ENCODE measurements around the gene PCTP.

PCTP gene

DNA sequence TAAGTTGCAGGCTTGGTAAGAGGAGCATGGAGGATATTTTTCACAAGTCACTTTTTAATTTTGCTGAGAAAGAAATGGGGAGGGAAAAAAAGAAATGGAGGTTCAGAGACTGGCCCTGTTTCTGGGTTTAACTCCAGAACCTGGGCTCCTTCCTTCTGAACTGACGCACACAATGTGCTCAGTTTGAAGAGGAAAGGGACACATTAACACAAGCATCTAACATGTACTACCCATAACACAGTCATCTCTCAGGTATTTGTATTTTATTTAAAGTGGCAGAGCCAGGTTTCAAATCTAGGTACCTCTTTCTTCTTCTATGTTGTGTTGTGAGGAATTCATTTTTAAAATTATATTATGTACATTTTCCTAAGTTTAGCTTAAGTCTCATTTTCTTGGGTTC lies 22.9 kb upstream of the PCTP start:
- no peak for DNase-seq (ENCODE audit: low read depth)

DNA sequence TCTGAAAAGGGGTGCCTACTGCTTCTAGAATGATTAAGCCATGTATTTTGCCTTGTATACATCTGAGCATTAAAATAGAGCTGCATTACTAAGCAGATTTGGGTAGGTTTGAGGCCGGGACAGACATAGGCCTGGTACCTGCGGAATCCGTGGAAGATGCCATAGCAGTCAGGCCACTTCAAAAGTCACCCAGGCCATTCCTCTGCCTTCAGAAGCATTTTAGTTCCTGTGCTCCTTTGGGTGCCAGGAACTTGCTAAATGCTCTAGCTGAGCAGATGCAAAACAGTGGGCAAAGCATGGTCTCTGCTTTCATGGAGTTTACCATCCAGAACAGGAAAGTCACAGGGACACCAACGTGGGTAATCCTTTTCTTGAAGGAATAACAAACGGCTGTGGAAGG lies 22.5 kb upstream of the PCTP start:
- DNase-seq (ENCODE audit: low read depth): no peak

DNA sequence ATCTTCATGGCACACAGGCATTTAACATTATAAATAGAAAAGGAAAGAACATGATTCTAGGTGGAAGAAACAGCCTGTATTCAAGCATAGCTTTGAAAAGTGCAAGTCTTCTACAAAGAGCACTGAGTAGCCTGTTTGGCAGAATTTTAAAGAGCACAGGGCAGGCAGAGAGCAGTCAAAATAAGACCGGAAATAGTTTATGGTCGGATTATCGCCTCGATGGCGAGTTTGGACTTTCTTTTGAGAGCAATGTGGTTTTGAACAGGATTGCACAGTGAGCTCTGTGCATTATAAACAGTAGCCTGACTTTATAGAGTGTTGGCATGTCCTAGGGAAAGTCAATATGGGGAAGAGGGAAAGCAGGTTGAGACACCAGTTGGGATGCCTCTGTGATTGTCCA lies 22.0 kb upstream of the PCTP start:
- DNase-seq (ENCODE audit: low read depth): no peak

DNA sequence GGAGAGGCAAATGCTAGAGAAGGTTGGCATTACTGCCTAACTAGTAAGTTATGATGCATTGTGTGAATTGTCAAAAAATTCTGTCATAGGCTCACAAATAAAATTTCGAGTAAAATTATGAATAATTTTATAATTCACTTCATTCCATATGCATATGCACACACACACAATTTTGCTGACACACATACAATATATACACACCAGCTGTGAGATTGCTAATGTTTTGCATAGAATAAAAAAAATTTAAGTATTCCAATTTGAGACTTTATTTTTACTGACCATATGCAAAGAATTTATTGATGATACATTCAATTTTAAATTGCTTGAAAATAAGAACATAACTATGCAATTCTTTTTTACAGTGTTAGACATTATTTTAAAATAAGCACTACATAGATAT lies 21.4 kb upstream of the PCTP start:
- no peak for DNase-seq (ENCODE audit: low read depth)

DNA sequence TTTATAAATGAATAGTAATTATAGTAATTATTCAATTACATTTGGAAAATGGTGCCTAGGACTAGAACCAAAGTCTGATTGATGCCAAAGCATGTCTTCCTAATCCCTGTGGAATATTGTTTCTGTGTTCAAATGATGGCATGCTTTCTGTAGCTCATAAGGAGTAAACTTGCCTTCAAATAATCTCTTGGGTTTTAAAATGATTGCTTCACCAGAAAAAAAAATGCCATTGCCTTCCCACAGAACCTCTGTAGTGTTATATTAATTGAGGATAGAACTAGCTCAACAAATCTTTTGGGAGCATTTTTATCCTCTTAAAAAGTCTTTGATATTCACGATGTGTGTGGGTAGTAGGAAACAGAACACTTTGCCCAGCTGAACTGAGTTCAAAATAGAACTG lies 20.5 kb upstream of the PCTP start:
- DNase-seq (ENCODE audit: low read depth): no peak

DNA sequence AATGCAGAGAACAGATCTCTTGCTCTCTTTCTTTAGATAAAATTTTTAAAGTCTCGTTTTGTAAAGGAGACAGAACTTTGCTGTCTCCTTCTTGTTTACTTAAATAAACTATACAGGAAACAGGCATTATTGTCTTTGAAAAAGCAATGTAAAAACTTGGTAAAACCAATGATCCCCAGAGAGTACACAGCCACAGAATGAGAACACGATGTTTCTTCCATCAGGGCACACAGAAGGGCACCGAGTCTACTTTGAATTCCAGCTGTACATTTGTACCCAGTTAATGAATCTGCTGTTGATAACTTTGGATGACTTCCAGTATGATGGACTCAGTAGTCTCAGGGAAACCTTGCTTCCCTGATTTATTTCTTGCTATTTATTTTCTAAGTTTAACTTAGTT lies 20.0 kb upstream of the PCTP start:
- DNase-seq (ENCODE audit: low read depth): no peak

DNA sequence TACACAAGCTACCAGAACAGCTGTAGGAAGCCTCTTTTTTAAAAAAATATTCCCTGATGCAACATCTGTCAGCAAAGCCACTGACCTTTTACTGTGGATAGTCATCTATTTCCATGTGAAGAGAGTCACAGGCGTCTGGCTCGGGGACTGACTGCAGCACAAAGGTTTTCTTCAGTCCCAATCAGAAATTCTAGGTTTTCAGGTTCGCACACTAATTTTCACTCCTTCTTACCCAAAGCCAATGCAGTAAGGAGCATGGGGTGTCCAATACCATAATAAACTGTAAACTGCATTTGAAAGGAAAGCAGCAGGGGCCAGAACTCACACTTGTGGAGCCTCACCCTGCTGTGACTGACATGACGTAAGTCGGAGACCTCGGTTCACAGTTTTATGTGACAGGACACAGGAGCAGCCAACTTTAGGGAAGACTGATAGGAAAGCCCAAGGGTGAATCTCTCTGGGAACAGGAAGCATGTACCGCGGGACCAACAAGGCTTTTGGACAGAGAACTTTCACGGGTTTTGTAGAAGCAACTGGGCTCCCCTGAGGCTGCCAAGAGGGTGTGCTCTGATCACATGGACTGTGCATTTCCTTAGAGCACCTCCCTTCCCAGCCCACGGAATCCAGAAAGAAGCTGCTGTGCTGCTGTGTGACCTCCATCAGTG lies 19.1 kb upstream of the PCTP start:
- no peak for DNase-seq (ENCODE audit: low read depth)

DNA sequence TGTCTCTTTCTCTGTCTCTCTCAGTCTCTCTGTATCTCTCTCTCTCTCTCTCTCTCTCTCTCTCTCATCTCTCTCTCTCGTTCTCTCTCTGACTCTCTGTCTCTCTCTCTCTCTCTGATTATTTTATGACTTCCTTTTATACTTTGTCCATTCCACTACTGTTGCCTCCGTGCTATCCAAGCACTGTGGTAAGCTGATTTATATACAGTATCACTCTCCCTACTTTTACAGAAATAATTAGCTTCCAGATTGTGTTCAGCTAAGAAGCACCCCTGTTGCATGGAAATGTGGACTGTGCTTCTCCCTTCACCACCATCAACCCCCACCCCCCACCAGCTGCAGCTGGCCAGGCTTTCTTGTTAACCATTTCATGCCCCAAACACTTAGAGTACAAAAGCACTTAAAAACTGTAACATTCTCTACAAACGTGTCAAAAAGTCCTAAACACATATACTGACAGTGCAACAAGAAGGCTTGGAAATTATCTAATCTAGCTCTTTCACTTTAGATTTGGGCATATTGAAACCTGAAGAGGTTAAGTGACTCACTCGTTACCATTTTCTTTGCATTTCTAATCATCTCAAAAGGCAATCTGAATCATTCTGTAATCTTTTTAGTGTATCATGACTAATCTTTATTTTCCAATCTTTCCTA lies 16.6 kb upstream of the PCTP start:
- DNase-seq (ENCODE audit: low read depth): no peak

DNA sequence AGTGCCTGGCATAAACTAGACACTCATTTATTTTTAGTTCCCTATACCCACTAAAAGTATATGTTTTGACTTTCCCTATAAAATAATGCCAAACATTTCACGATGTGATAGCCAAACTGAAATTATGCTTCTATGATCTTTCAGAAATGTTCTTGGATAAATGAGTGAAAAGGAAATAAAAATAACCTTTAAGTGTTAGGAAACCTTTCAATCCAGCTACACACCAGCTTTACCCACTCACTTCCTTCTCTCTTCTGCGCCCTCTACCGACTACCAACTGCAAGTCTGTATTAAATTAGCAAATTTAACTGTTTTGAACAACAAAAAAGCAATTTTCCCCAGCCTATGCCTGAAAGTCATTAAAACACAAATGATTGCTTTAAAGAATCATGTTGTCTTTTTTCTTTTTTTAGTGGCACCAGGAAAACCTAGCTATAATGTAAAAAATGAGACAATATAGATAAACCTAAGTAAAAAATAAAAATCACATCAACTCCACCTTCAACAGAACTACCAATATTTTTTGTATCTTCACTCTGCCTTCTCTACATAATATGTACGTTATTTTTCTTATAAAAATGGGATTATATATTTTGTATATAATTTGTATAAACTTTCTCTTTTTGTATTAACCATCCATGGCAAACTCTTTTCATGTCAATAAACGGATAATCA lies 15.0 kb upstream of the PCTP start:
- DNase-seq (ENCODE audit: low read depth): no peak

DNA sequence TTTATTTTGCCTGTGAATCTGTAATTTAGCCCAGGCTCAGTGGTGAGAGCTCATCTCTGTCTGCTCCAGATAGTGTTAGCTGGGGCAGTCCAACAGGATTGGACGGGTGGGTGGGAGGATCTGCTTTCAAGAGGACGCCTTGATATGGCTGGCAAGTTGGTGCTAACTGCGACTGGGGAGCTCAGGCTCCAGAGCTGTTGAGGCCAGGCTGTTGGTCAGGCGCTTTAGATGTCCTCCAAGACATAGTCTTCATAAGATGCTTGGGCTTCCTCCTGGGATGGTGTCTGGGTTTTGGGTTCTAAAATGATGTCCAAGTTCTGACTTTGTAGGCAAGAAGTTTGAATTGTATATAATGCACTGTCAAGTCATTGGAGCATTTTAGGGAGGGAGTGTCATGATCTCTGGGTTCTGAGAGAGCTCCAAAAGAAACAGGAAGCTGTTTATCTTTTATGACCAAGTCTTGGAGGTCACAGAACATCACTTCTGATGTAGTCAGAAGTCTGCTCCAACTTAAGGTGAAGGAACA lies 12.8 kb upstream of the PCTP start:
- DNase-seq (ENCODE audit: low read depth): no peak

DNA sequence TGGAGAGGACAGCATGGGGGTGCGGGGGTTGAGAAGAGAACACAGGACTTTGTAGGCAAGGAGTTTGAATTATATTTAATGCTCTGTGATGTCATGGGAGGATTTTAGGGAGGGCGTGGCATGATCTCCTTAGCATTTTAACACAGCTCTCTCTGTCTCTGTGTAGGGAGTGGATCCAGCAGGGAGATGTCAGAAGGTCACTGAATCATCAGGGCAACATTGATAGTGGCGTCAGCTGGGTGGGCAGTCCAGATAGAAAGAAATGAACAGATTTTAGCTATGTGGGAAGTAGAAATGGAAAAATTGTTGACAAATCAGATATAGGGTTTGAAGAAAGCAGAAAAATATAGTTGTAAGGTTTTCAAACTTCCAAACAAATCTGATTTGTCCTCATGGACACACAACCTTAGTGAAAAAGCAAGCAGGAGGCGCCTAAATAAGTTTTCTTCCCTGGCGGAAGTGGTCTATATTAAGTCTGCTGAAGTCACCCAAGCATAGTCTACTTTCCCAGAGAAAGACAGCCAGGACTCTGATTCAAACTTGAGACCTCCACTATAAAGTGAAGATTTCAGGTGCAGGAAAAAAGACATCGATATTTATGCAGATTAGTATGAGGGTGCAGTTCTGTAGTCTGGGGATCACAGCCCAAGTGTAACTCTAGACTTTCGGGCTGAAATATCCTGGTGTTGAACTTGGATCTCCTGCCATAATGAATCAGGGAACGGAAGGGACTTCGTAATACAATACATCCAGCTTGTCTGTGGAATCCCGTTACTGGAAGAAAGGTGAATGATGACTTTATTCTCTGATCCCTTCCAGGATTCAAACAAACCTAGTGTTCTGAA lies 10.1 kb upstream of the PCTP start:
- no peak for DNase-seq (ENCODE audit: low read depth)

DNA sequence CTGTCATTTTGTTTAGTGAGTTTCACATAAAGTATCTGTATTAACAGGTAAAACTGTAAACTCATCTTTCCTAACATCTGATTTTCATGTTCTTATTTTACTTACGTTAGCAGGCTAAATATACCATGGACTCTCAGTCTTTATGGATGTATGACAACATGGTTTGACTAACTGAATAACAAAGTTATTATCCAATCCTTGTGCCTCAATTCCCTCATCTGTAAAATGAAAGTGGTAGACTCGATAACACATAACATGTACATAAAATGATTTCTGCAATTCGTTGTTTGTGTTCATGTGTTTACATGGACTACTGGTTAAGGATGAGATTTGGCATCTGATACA lies 9.5 kb upstream of the PCTP start:
- DNase-seq (ENCODE audit: low read depth): no peak

DNA sequence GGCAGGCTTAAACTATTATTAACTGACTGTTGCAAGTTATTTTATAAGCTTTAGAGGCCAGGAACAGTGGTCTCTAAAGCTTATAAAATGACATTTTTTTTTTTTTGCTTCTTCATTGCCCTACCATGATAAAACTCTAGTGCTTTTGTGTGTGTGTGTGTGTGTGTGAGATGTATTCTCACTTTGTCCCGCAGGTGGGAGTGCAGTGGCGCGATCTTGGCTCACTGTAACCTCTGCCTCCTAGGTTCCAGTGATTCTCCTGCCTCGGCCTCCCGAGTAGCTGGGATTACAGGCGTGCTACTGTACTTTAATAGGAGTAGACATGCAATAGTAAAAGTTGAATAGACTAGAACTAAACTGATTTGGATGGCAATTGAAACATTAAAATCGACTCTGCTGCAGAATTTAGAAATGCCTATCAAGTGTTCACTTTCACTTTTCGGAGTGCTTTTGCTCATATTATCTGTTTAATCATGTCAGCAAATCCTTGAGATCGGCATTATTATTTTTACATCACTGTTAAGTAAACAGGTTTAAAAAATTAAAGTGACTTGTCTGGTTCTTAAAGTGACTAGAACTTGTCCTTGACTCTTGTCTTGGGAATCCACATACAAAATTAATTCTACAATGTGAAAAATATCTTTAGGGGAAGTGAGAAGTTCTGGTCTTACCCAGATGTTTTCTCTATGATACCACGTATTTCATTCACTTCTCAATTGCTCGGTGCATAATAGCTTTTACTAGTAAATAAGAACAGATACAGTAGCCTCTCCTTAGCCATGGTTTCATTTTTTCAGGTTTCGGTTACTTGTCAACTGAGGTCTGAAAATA lies 8.4 kb upstream of the PCTP start:
- no peak for DNase-seq (ENCODE audit: low read depth)

DNA sequence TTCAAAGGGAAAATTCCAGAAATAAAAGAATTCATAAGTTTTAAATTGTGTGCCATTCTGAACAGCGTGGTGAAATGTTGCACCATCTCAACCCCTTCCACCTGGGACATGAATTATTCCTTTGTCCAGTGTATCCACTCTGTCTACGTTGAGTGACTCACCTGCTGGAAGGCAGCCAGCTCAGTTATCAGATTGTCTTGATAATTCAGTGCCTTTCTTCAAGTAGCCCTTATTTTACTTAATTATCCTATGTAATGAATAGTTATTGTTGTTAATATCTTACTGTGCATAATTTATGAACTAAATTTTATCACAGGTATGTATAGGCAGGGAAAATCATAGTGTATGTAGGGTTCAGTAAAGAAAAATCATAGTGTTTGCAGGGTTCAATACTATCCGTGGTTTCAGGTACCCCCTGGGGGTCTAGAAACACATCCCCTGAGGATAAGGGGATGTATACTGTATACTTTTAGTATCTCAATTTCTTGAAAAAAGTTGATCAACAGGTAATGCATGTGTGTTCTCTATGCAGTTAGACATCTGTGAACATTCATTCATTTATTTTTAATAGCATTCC lies 7.7 kb upstream of the PCTP start:
- no peak for DNase-seq (ENCODE audit: low read depth)

DNA sequence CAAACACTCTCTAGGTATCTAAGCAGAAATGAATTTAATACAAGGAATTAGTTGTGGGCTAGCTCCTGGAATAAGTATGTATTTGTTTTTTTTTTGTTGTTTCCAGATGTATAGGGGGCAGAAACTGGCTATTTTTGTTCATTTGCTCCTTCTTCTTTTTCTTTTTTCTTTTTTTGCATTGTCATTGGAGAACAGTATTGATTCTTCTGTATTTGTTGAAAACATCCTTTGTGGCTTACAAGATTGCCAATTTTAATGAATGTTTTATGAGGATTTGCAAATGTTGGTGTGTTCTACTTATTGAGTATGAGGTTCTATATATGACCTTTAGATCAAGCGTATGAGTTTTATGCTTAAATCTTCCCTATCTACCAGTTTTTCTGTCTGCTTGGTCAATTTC lies 5.6 kb upstream of the PCTP start:
- no peak for DNase-seq (ENCODE audit: low read depth)

DNA sequence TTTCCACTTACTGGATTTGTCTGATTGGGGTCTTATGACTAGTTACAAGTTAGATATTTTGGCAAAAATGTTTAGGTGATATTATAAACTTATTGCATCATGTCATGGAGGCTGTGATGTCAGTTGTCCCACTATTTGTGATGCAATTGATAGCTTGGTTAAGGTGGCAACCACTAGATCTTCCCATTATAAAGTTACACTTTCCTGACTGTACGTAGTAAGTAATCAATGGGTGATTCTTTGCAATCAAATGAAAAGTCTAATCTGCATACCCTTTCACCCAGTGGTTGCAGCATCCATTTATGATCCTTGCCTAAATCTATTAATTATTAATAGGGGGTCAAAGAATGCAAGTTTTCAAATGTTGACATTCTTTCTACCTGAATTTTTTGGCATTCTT lies 4.4 kb upstream of the PCTP start:
- no peak for DNase-seq (ENCODE audit: low read depth)

DNA sequence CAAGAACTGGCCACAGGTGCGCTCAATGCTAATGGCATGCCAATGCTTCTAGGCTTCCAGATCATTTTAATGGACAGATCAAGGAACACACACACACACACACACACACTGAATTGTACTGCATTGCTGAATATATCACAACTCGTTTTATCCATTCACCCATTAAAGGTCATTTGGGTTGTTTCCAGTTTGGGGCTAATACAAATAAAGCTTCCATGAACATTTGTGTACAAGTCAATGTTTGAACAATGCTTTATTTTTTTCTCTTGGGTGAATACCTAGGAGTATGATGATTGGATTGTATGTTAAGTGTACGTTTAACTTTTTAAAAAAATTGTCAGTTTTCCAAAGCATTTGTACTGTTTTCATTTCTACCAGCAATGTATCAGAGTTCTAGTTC lies 3.6 kb upstream of the PCTP start:
- no peak for DNase-seq (ENCODE audit: low read depth)

DNA sequence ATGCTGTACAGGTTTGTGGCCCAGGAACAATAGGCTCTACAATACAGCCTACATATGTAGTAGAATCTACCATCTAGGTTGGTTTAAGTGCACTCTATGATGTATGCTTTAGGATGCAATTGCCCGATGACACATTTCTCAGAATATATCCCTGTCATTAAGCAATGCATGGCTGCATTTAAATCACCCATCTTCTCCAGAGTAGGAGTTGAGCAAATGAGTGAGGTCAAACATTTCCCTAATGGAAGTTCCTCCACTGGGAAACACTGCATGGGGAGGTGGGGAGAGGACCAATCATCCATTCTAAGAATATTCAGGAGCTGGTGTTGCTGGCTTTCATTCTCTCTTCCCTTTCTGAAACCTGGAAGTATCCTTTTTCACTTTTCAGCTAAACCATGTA lies 2.0 kb upstream of the PCTP start:
- no peak for DNase-seq (ENCODE audit: low read depth)

DNA sequence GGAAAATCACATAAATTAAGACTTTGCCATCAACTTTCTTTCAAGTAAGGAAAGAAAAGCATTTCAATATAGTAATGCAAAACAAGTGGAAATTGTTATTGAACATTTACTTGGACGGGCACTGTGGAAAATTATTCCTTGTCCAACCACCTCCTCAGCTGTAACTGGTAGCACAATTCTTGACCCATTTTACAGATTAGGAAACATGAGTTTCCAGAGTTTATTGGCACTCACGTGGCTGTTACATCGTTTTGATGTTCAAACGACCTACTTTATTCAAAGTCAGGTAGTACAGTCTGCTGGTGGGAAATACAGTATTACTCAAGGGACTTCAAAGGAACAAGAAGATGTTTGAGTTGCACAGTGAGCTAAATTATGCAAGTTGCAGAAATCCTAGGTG lies 866 bp upstream of the PCTP start:
- no peak for DNase-seq (ENCODE audit: low read depth)

DNA sequence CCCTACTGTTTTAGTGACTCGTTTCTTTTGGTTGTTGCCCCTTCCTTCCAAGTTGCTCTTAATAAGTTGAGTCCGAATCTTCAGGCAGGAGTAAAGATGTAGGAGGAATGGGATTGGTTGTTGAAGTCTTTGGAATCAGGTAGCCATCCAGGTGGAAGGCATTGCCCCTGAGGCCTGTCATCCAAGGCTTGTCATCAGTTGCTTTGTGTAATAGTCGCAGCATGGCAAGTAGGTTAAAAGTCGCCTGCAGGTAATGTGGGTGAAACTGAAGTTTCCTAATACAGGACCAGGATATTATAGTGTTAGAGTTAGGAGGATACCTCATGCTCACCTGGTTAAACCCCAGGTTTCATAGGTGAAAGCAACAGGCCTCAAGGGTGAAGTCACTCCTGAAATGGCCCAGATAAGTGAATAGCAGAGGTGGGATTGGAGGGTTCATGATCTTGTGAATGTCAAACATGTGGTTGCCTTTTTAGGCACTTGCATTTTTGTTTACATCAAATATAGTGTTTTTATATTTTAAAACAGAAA lies 934 bp downstream of the PCTP start:
- no peak for DNase-seq (ENCODE audit: low read depth)

DNA sequence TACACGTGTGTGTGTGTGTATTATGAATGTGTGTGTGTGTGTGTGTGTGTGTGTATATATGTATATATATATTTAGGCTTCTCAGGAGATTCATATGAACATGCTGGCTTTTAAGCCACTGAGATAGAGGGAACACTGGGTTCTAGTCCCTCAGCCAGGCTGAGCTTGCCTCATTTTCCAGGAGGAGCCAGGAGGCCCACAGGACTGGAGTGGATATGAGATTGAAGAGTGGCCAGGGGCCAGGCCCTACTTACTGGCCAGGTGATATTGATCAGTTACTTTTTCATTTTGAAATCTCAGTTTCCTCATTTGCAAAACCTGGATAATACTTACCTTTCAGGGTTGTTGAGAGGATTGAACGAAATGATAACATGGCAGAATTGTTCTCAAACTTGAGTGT lies 5.8 kb downstream of the PCTP start:
- no peak for DNase-seq (ENCODE audit: low read depth)

All from stromal cell of bone marrow (primary cell).